ENCODE results near the gene UNC5C.

The UNC5C gene

GRCh38 chr4:95317085-95317793 is 231.5 kb downstream of the UNC5C start:
- DNase-seq: no peak

- DNase-seq: no peak
These were observed 234.2 kb downstream of the UNC5C start for GRCh38 chr4:95314573-95314972.

- no peak for DNase-seq
These were observed 243.9 kb downstream of the UNC5C start for GRCh38 chr4:95304898-95305297.

GRCh38 chr4:95300304-95300703 is 248.5 kb downstream of the UNC5C start:
- no peak for DNase-seq

GRCh38 chr4:95296052-95296451 is 252.7 kb downstream of the UNC5C start:
- no peak for DNase-seq

GRCh38 chr4:95295157-95295556 is 253.6 kb downstream of the UNC5C start:
- DNase-seq: no peak

GRCh38 chr4:95294321-95294720 is 254.5 kb downstream of the UNC5C start:
- peak; percentile 94 for DNase-seq

GRCh38 chr4:95293014-95293413 is 255.8 kb downstream of the UNC5C start:
- no peak for DNase-seq

- no peak for DNase-seq
These were observed 258.1 kb downstream of the UNC5C start for GRCh38 chr4:95290702-95291101.

- no peak for DNase-seq
These were observed 259.6 kb downstream of the UNC5C start for GRCh38 chr4:95289028-95289634.

GRCh38 chr4:95288552-95288951 is 260.2 kb downstream of the UNC5C start:
- DNase-seq: no peak

GRCh38 chr4:95285797-95286196 is 263.0 kb downstream of the UNC5C start:
- DNase-seq: no peak

- no peak for DNase-seq
These were observed 264.1 kb downstream of the UNC5C start for GRCh38 chr4:95284655-95285054.

GRCh38 chr4:95283320-95283719 is 265.5 kb downstream of the UNC5C start:
- DNase-seq: no peak

- peak; percentile 32 for DNase-seq
These were observed 276.0 kb downstream of the UNC5C start for GRCh38 chr4:95272797-95273196.

GRCh38 chr4:95272036-95272435 is 276.7 kb downstream of the UNC5C start:
- no peak for DNase-seq

GRCh38 chr4:95268819-95269565 is 279.8 kb downstream of the UNC5C start:
- DNase-seq: no peak

- DNase-seq: no peak
These were observed 281.7 kb downstream of the UNC5C start for GRCh38 chr4:95267081-95267480.

GRCh38 chr4:95265814-95266740 is 282.7 kb downstream of the UNC5C start:
- DNase-seq: no peak

- DNase-seq: no peak
These were observed 283.9 kb downstream of the UNC5C start for GRCh38 chr4:95264843-95265242.

GRCh38 chr4:95263960-95264359 is 284.8 kb downstream of the UNC5C start:
- no peak for DNase-seq

- DNase-seq: no peak
These were observed 285.4 kb downstream of the UNC5C start for GRCh38 chr4:95263391-95263790.

Measured in NCI-H82 (cell line).